GM12892 (cell line): ENCODE results near the gene RER1.

Experiments
- POLR2A ChIP-seq: IDR thresholded peaks from 2 replicates; pipeline ENCODE4 v1.6.1; 2011; ENCODE audit warnings: low read depth, low read length, control low read depth
- TAF1 ChIP-seq: IDR thresholded peaks from 2 replicates; pipeline ENCODE4 v1.6.1; 2011; ENCODE audit warnings: low read depth, mild to moderate bottlenecking, control low read depth, low read length, borderline replicate concordance

DNA sequence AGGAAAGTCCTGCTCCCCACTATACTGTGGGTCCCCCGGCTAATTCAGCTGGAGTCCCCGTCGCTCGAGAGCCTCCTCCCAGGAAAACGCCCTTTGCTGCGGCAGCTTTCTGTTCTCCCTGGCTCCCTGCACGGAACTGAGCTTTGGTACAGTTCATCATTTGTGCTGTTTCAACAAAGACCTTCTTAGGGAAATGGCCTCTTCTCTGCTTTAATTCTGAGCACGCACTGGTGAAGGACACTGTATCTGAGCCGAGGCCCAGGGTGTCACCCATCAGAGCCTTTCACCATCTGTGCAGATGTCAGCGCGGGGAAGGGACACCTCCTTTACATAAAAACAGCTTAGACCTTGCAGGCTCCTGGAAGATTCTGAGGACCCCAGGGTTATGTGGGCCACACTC, 34.3 kb downstream of the RER1 start:
- TF ChIP-seq POLR2A = no peak
- no peak for TF ChIP-seq TAF1
